HG03558 (cell line): ENCODE measurements around the gene ELOVL1.

Source experiments
- ATAC-seq: cut with Tn5 transposase; IDR thresholded peaks from one replicate; pipeline ENCODE4 v1.9.1; 2021; ENCODE audit warnings: moderate number of reproducible peaks; ENCODE audit not compliant: unreplicated experiment; ENCODE audit errors: extremely low read depth

The ELOVL1 gene

GRCh38 chr1:43337588-43337987 lies 30.2 kb downstream of the ELOVL1 start, which contains the start of gene MPL:
TSS of gene MPL (plus strand) at chr1:43337818. CDS start at chr1:43337849, 31 bp downstream.
- no peak for ATAC-seq

GRCh38 chr1:43334453-43335205 lies 33.2 kb downstream of the ELOVL1 start:
- ATAC-seq: no peak

GRCh38 chr1:43331688-43332087 lies 36.1 kb downstream of the ELOVL1 start:
- ATAC-seq: no peak

GRCh38 chr1:43329995-43330751 lies 37.6 kb downstream of the ELOVL1 start:
- ATAC-seq: no peak

GRCh38 chr1:43327549-43328292 lies 40.1 kb downstream of the ELOVL1 start:
- ATAC-seq: no peak

- ATAC-seq: no peak
These were observed 42.4 kb downstream of the ELOVL1 start for GRCh38 chr1:43325381-43325780.

GRCh38 chr1:43324810-43325209 lies 43.0 kb downstream of the ELOVL1 start:
- ATAC-seq: no peak

- no peak for ATAC-seq
These were observed 45.3 kb downstream of the ELOVL1 start for GRCh38 chr1:43322506-43322905.

GRCh38 chr1:43321331-43321891 lies 46.4 kb downstream of the ELOVL1 start:
- ATAC-seq: no peak

GRCh38 chr1:43319766-43320165 lies 48.0 kb downstream of the ELOVL1 start:
- no peak for ATAC-seq

- no peak for ATAC-seq
These were observed 48.5 kb downstream of the ELOVL1 start for GRCh38 chr1:43319288-43319687.

- ATAC-seq: no peak
These were observed 49.0 kb downstream of the ELOVL1 start for GRCh38 chr1:43318831-43319230.

- ATAC-seq: no peak
These were observed 49.9 kb downstream of the ELOVL1 start for GRCh38 chr1:43317817-43318471.

GRCh38 chr1:43316738-43317520 lies 50.9 kb downstream of the ELOVL1 start:
- no peak for ATAC-seq

- no peak for ATAC-seq
These were observed 51.7 kb downstream of the ELOVL1 start for GRCh38 chr1:43315963-43316737.

- no peak for ATAC-seq
These were observed 52.3 kb downstream of the ELOVL1 start for GRCh38 chr1:43315481-43315880.

GRCh38 chr1:43314233-43314632 lies 53.6 kb downstream of the ELOVL1 start:
- ATAC-seq: no peak

GRCh38 chr1:43313771-43314170 lies 54.0 kb downstream of the ELOVL1 start:
- no peak for ATAC-seq
